Putamen (tissue), 1 donor: Measurements from ENCODE around the gene NTMT2.
"Not testable (repeated sequence)": the region's sequence is repeated elsewhere in the genome, so short reads cannot be mapped to it uniquely, and the experiment has no call there.

Experiments used
- DNase-seq: peaks from one replicate; pipeline ENCODE4 v3.0.0-alpha.2; 2016; ENCODE audit warnings: low spot score

NTMT2 gene

DNA sequence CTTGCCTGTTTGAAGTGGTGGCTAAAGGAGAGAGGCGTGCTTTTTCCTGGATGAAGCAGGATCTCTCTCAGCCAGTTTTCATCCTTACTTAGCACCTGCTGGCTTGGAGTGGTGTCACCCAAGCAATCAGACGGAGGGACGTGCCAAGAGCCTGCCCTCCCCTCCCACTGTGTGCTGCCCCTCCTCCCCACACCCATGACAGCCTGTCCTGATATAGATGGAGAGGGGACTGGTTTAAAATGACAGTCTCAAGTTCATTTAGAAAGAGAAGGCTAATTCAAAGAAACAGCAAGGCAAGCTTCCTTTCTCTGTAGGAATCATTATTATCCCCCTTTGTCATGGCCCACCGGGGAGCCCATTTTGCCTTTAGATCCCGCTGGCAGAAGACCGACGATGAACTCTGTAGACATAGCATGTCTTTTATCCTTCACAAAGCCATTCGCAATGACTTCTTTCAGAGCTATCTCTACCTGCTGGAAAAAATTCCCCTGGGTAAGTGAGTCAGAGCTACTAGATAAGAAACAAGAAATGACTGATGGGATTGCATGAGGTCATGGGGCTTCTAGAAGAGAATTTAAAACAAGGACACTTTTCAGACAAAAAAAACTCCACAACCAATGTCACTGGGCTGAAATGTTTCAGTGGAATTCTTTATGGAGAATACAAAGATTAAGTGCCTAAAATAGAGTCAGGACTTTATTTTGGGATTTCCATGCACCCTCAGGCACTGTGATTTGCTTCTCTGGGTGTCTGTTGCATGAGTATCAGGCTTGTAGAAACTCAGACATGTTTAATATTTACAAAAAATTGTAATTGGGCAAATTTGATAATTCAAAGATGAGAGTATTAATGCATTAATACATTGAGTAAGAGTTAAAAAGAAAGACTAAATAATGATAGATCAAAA is at the start of gene NTMT2:
TSS of gene NTMT2 (plus strand) at position 190 of the 907 bp plus-strand sequence. CDS start at position 339, 149 bp downstream.
- DNase-seq = no peak

- DNase-seq = no peak
Measured at GRCh38 chr1:170095976-170096748, 49.6 kb upstream of the NTMT2 start.

DNA sequence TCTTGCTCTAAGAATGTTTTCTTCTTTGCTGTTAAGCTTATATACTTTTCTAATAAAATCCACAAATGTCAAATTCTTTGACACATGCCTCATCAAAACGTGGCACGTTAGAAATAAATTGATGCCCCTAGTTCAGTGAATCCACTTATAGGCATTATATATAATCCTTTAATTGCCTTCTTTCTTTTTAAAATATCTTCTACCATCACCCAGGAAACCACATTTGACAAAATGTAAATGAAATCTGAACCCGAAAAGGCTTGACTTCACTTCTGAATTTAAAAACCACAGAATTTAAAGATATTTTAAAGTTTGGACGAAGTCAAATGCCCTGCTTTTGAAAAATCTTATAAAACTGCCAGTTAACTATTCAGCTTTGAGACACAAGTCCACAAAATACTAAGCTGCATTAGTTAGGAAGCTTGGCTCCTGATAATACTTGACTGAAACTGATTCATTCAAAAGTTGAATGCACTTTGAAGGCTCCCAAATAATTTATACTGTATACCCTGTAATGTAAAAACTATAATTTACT is 48.9 kb upstream of the NTMT2 start:
- DNase-seq = no peak

DNA sequence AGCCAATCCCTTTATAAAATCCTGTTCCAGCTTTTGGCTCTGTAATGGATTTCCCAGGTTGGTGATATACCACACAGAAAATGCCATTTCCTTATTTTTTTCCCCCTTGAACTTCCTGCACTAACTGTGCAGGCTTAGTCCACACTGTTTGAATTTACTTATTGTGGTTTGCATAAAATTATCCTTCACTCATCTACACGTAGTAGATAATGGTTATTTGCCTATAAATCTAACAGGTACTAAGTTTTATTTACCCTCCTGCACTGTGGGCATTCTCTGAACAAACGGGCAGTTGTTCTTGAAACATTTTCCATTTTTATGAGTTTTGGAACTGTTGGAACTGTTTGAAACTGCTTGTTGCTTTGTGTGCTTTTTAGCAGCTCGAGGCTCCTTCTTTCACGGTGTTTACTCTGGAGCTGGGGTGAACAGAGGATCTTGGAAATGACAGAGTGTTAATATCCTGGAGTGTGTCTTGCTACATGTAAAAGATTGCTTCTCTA is 48.3 kb upstream of the NTMT2 start:
- no peak for DNase-seq

GRCh38 chr1:170113140-170113539 is 32.6 kb upstream of the NTMT2 start:
- not testable (repeated sequence) for DNase-seq

GRCh38 chr1:170114906-170115305 is 30.9 kb upstream of the NTMT2 start:
- no peak for DNase-seq

GRCh38 chr1:170122366-170122765 is 23.4 kb upstream of the NTMT2 start:
- DNase-seq = no peak

GRCh38 chr1:170125269-170125668 is 20.5 kb upstream of the NTMT2 start:
- no peak for DNase-seq

GRCh38 chr1:170126696-170127095 is 19.1 kb upstream of the NTMT2 start:
- DNase-seq = no peak

DNA sequence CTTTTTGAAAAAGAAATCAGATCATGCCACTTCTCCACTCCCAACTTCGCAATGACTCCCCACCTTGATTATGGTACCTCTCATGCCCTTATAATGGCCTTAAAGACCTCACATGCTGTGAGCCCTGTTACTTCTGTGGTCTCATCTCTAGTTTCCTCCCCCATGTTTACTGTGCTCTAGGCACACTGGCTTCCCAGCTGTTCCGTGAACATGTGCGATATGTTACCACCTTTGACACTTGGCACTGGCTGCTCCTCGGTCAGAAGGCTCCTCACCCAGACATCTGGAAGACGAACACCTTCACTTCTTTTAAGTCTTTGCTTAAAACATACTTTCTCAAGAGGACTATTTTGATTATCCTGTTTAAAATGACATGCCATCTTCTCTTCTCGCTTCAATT is 14.3 kb upstream of the NTMT2 start:
- DNase-seq = no peak

DNA sequence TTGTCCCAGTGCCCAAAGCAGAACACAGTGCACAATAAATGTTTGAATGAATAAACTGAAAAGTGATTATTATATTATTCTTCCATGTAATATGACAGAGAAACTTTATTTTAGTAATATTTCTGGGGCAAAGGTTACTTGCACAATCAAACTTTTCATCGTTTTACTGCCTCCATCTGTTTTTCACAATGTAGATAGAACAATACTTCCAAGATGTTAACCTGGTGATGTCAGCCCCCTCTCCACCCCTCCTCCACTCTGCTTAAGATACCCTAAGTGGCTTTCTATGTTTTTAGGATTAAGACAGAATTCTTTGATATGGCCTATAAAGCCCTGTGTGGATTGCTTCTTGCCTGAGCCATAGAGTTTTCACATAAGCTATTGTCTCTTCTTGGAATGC is 13.8 kb upstream of the NTMT2 start:
- DNase-seq = no peak

GRCh38 chr1:170133766-170134495 is 11.8 kb upstream of the NTMT2 start:
- DNase-seq = no peak

DNA sequence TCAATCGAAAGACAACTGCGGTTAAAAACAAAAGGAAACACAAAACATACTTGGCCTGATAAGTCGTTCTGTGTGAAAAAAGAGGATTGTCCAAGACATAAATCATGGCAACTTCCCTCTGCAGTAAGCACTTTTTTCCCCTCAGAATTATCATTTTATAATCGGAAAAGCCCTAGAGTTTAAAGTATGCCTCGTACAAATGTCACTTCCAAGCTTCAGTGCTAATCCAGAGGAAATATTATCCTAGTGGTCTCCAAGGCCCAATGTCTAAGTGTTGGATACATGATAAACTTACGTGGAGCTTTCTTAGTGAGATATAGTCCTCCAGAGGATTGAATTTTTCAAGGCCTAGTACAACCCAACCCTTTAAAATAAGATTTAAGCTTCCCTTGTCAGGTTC is 11.2 kb upstream of the NTMT2 start:
- no peak for DNase-seq

- no peak for DNase-seq
Measured at GRCh38 chr1:170140371-170140770, 5.4 kb upstream of the NTMT2 start.

DNA sequence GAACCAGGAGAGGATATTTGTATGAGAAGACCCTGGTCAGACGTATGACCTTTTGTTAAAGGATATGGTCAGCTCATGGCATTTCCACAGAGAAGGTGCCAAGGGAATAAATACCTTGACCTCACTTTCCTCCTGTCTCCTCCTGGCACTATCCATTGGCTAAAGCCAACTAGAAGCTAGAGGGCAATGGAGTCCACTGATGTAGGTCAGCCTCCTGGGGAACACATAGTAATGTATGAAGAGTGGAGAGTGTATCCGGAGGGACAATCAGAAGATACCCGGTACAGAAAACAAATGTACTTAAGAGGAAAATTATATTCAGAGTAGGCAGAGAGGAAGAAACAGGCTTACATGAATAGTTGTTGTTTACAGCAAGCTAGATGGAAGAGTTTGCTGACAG is 698 bp upstream of the NTMT2 start:
- DNase-seq = no peak

DNA sequence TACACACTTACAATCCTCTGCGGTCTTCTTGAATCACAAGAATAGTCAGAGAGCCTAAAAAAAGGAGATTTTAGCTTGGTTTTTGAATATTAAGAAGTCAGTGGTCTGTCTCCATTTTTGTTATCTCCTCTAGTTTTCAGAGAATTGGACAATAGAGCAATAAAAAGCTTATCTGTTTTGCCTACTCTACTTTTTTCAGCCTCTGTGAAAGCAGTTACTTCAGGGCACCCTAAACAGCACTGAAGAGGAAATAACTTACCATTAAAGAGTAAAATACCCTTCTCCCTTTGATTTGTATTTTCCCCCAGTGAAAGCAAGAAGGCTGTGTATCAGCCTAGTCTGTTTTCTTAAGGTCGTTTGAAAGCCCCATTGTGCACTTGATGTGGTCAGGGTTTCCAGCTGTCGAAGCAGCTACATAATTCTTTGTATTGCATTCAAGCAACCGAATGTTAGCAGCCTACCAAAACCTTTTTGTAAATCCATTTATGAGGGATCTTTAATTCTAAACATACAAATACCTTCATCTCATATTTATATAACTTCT is 1.0 kb downstream of the NTMT2 start:
- DNase-seq = no peak

DNA sequence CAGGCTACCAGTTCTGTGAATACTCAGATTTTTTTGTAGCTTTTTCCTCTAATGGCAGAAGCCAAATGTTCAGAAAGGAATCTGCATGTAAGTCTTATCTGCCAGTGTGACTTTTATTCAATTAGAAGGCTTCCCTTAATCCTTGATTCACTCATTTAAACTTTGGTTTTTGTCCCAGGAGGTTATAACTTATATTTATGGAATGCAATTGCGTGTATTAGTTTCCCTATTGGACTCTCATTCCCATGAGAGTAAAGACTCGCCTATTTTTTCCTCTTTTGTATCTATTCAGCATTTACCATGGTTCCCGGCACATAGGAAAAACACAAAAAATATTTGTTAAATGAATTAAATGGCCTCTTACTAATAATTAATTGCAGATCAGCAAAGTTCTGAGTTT is 3.5 kb downstream of the NTMT2 start:
- DNase-seq = no peak

- no peak for DNase-seq
Measured at GRCh38 chr1:170150016-170150415, 4.3 kb downstream of the NTMT2 start.

DNA sequence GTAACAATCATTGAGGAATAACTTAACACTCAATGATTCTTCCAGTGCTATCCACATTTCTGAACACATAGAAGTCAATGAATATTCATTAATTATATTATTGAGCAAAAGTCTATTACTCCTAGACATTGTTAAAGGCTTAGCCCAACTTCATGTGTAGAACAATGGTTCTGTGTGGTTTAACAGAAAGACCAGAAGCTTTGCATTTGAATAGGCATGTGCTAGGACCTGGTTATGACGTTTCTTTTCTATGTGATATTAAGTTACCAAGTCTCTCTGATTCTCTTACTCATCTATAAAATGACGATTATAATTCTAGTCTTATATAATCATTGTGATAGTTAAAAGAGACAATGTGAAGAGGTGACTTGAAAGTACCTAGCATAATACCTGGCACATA is 5.2 kb downstream of the NTMT2 start:
- DNase-seq = no peak

DNA sequence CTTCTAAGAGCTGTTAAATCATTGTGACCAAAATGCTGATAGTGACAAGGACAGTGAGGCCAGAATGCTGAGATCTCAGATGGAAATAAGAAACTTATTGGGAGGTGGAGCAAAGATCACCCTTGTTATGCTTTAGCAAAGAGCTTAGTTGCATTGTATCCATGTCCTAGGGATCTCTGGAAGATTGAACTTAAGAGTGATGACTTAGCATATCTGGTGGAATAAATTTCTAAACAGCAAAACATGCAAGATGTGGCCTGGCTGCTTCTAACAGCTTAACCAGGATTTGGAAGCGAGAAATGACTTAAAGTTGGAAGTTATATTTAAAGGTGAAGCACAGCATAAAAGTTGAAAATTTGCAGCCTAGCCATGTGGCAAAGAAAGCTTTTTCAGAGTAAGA is 7.7 kb downstream of the NTMT2 start:
- DNase-seq = no peak

DNA sequence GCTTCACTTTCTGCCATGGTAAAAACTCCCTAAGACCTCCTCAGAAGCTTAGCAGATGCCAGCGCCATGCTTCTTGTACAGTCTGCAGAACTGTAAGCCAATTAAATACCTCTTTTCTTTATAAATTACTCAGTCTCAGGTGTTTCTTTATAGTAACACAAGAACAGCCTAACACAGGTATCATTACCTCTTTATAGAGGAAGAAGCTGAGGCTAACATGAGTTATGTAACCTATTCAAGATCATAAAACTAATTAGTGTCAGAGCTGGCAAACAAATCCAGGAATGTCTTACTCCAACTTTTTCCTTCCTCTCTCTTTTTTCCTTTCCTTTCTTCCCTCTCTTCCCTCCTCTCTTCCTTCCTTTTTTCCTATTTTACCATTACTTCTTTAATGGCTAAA is 9.3 kb downstream of the NTMT2 start:
- no peak for DNase-seq

DNA sequence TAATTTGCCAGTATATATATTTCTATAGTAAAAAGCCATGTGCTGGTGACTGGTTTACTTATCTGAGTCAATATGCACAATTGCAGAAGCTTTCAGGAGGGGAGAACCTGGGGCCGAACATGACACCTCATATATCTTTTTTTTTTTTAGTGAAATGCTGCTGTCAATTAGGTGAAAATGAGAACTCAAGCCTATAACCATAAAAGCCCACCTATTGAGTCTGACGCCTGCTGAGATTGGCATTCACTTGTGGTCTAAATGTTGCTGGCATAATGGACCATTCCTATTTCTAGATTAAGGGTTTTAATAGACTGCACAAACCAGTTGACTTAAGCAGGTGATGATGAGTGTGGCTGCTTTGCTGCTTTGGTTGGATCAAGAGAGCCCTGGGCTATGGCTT is 10.8 kb downstream of the NTMT2 start:
- DNase-seq = no peak
